WTC11 (cell line): ENCODE results near the gene NTRK3. TPM values are rescaled to one million over a fixed set of nuclear protein-coding genes. Genes with fewer than 3 reads are reported as not detected.

Experiments used
- ATAC-seq: fragments of 200-7000 bp; cut with Tn5 transposase; 2 replicates; pipeline ENCODE4 v1.10.0; 2021; ENCODE audit warnings: mild to moderate bottlenecking, moderate library complexity
- CTCF ChIA-PET: fragments of 300-600 bp; sonication (Branson Sonifier 250); formaldehyde crosslinking; loops from one replicate; lab custom pipeline; 2021; ENCODE audit warnings: antibody characterized with exemption; lab: Charles Lee
- POLR2A ChIA-PET: fragments of 350-600 bp; sonication (Branson Sonifier 250); formaldehyde crosslinking; loops from one replicate; lab custom pipeline; 2021; ENCODE audit warnings: antibody characterized with exemption; lab: Charles Lee
- DNase-seq: peaks from one replicate; pipeline ENCODE4 v3.0.0; 2021; ENCODE audit warnings: low spot score
- H3K27ac Mint-ChIP-seq: 2 replicates; pipeline ENCODE4 v1.8.0; 2021; ENCODE audit warnings: mixed read lengths
- H3K27me3 Mint-ChIP-seq: 2 replicates; pipeline ENCODE4 v1.8.0; 2021; ENCODE audit warnings: low read depth, mild to moderate bottlenecking, moderate library complexity, mixed read lengths
- H3K36me3 Mint-ChIP-seq: 2 replicates; pipeline ENCODE4 v1.8.0; 2021; ENCODE audit warnings: mixed read lengths
- H3K4me1 Mint-ChIP-seq: 2 replicates; pipeline ENCODE4 v1.8.0; 2022; ENCODE audit warnings: mixed read lengths
- H3K4me3 Mint-ChIP-seq: 2 replicates; pipeline ENCODE4 v1.8.0; 2021; ENCODE audit warnings: mild to moderate bottlenecking, moderate library complexity, mixed read lengths
- H3K9me3 Mint-ChIP-seq: 2 replicates; pipeline ENCODE4 v1.8.0; 2021; ENCODE audit warnings: mixed read lengths
- CREM ChIP-seq: sonication (generic); formaldehyde crosslinking; IDR thresholded peaks from 2 replicates; pipeline ENCODE4 v1.8.1; 2022; ENCODE audit warnings: mild to moderate bottlenecking, missing genetic modification reagents, moderate library complexity
- ETV6 ChIP-seq: sonication (generic); formaldehyde crosslinking; IDR thresholded peaks from 2 replicates; pipeline ENCODE4 v1.8.1; 2022; ENCODE audit warnings: mild to moderate bottlenecking, missing genetic modification reagents
- IRF1 ChIP-seq: sonication (generic); formaldehyde crosslinking; IDR thresholded peaks from 2 replicates; pipeline ENCODE4 v1.8.0; 2023; ENCODE audit warnings: missing genetic modification reagents
- JAZF1 ChIP-seq: fragments of 250-450 bp; sonication (Bioruptor Pico); IDR thresholded peaks from 2 replicates; pipeline ENCODE4 v1.9.0; 2021; ENCODE audit warnings: moderate library complexity, mild to moderate bottlenecking, inconsistent platforms
- NR2C2 ChIP-seq: sonication (generic); formaldehyde crosslinking; IDR thresholded peaks from 2 replicates; pipeline ENCODE4 v1.8.0; 2022; ENCODE audit warnings: mild to moderate bottlenecking, missing genetic modification reagents
- RORB ChIP-seq: fragments of 250-450 bp; sonication (Bioruptor Pico); IDR thresholded peaks from 2 replicates; pipeline ENCODE4 v1.9.0; 2021; ENCODE audit warnings: mild to moderate bottlenecking
- SMAD4 ChIP-seq: sonication (generic); formaldehyde crosslinking; IDR thresholded peaks from 2 replicates; pipeline ENCODE4 v1.8.0; 2022; ENCODE audit warnings: mild to moderate bottlenecking, missing genetic modification reagents
- TP53 ChIP-seq: sonication (generic); formaldehyde crosslinking; IDR thresholded peaks from 2 replicates; pipeline ENCODE4 v1.8.1; 2023; ENCODE audit warnings: mild to moderate bottlenecking, missing genetic modification reagents
- USF2 ChIP-seq: sonication (generic); formaldehyde crosslinking; IDR thresholded peaks from 2 replicates; pipeline ENCODE4 v1.8.1; 2023; ENCODE audit warnings: mild to moderate bottlenecking, missing genetic modification reagents, moderate library complexity
- ZMAT4 ChIP-seq: fragments of 250-450 bp; sonication (Bioruptor Pico); IDR thresholded peaks from 2 replicates; pipeline ENCODE4 v1.9.0; 2021; ENCODE audit warnings: mild to moderate bottlenecking
- ZNF121 ChIP-seq: sonication (generic); formaldehyde crosslinking; IDR thresholded peaks from 2 replicates; pipeline ENCODE4 v1.8.0; 2023; ENCODE audit warnings: missing genetic modification reagents
- ZNF416 ChIP-seq: fragments of 250-450 bp; sonication (Bioruptor Pico); IDR thresholded peaks from 2 replicates; pipeline ENCODE4 v1.9.0; 2021; ENCODE audit warnings: mild to moderate bottlenecking, inconsistent platforms
- ZNF425 ChIP-seq: fragments of 250-450 bp; sonication (Bioruptor Pico); conservative IDR thresholded peaks from 2 replicates; pipeline ENCODE4 v1.9.0; 2021; ENCODE audit warnings: mild to moderate bottlenecking
- ZNF512 ChIP-seq: sonication (generic); formaldehyde crosslinking; IDR thresholded peaks from 2 replicates; pipeline ENCODE4 v1.8.1; 2022; ENCODE audit warnings: missing genetic modification reagents, borderline replicate concordance
- ZNF532 ChIP-seq: fragments of 250-450 bp; sonication (Bioruptor Pico); IDR thresholded peaks from 2 replicates; pipeline ENCODE4 v1.9.0; 2021; ENCODE audit warnings: mild to moderate bottlenecking, borderline replicate concordance
- total RNA-seq: library from RNA; stranded (reverse); gene quantifications from 3 replicates; pipeline ENCODE4 v1.2.3, GENCODE V29; 2021

Gene NTRK3
- total RNA-seq, 1 experiment from 2014 or later = 12.3 TPM

- DNase-seq (no peak), ATAC-seq (no peak)
- H3K36me3 Mint-ChIP-seq = peaks cover 10% of the 10 kb centered on the region
- no peaks in the 10 kb centered on the region for H3K27me3 Mint-ChIP-seq
- ChIA-PET CTCF (no interaction called here), POLR2A (no interaction called here)
- TF ChIP-seq ZNF416 (CRISPR knock-in tag) (no peak), USF2 (CRISPR knock-in tag) (no peak), ZNF121 (CRISPR knock-in tag) (no peak), ZNF425 (CRISPR knock-in tag) (no peak), RORB (CRISPR knock-in tag) (no peak), ZNF532 (CRISPR knock-in tag) (no peak), CREM (CRISPR knock-in tag) (no peak), ETV6 (no peak)
- no peak overlapping the region for H3K27ac Mint-ChIP-seq
- no peak overlapping the region for H3K4me3 Mint-ChIP-seq
- H3K9me3 Mint-ChIP-seq = peaks cover 13% of the 10 kb centered on the region
- peaks cover 30% of the 10 kb centered on the region for H3K4me1 Mint-ChIP-seq
Measured at GRCh38 chr15:88126695-88127431, 129.7 kb downstream of the NTRK3 start.

GRCh38 chr15:88125576-88125975 is 131.0 kb downstream of the NTRK3 start:
- peaks cover 32% of the 10 kb centered on the region for H3K4me1 Mint-ChIP-seq
- ATAC-seq (no peak), DNase-seq (no peak)
- H3K27me3 Mint-ChIP-seq = no peaks in the 10 kb centered on the region
- H3K27ac Mint-ChIP-seq = no peak overlapping the region
- peaks cover 10% of the 10 kb centered on the region for H3K36me3 Mint-ChIP-seq
- TF ChIP-seq JAZF1 (CRISPR knock-in tag) = no peak
- TF ChIP-seq IRF1 (CRISPR knock-in tag) = no peak
- TF ChIP-seq ZMAT4 (CRISPR knock-in tag) = no peak
- no peak for TF ChIP-seq NR2C2 (CRISPR knock-in tag)
- no peak for TF ChIP-seq ZNF512 (CRISPR knock-in tag)
- no peak for TF ChIP-seq SMAD4 (CRISPR knock-in tag)
- TF ChIP-seq TP53 (CRISPR knock-in tag) = no peak
- POLR2A ChIA-PET = no interaction called here
- H3K4me3 Mint-ChIP-seq = no peak overlapping the region
- peaks cover 13% of the 10 kb centered on the region for H3K9me3 Mint-ChIP-seq
- CTCF ChIA-PET = no interaction called here
